Fibroblast of villous mesenchyme (primary cell): ENCODE data around the gene LRP5. TPM values are rescaled to one million over a fixed set of nuclear protein-coding genes. Genes with fewer than 3 reads are reported as not detected.

Experiments
- DNase-seq: peaks from one replicate; pipeline ENCODE4 v3.0.0-alpha.2; 2010; ENCODE audit warnings: low read depth
- H3K4me3 ChIP-seq: 2 replicates; pipeline ENCODE4 v1.5.1; 2011; ENCODE audit warnings: low read depth, mild to moderate bottlenecking, low read length
- CTCF ChIP-seq: IDR thresholded peaks from 2 replicates; pipeline ENCODE4 v1.5.1; 2012; ENCODE audit warnings: low read depth, mild to moderate bottlenecking, low read length; ENCODE audit not compliant: insufficient read depth
- total RNA-seq: library from RNA; depleted of rRNA; stranded (reverse); fragments of >200 nt; gene quantifications from 2 replicates; pipeline ENCODE4 v1.2.3, GENCODE V29; 2012

LRP5 gene
- total RNA-seq, 1 donor, result 31.5 TPM

- no peak for DNase-seq
- no peak for TF ChIP-seq CTCF
- H3K4me3 ChIP-seq, result no peak overlapping the region
These were observed 13.0 kb downstream of the LRP5 start for GRCh38 chr11:68325183-68325906.

DNA sequence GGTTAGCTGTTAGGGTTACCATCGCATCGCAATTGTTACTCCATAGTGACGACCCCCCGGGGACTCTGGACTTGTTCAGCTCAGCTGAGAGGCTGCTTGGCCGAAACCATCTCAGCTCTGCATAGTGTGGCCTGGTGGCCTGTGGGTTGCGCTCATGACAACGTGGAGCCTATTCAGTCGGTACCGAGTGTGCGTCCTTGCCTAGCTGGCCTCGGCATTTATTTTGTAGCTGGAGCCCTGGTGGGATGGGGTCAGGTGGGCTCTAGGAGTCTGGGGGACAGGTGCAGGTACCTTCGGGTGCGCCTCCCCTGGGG, 13.5 kb downstream of the LRP5 start:
- no peak overlapping the region for H3K4me3 ChIP-seq
- no peak for DNase-seq
- TF ChIP-seq CTCF, result no peak

GRCh38 chr11:68326334-68327215, 14.2 kb downstream of the LRP5 start:
- no peak overlapping the region for H3K4me3 ChIP-seq
- DNase-seq, result no peak
- no peak for TF ChIP-seq CTCF

GRCh38 chr11:68327586-68328370, 15.4 kb downstream of the LRP5 start:
- no peak for TF ChIP-seq CTCF
- no peak for DNase-seq
- H3K4me3 ChIP-seq, result no peak overlapping the region

GRCh38 chr11:68328374-68329091, 16.1 kb downstream of the LRP5 start:
- no peak for DNase-seq
- TF ChIP-seq CTCF, result no peak
- no peak overlapping the region for H3K4me3 ChIP-seq

DNA sequence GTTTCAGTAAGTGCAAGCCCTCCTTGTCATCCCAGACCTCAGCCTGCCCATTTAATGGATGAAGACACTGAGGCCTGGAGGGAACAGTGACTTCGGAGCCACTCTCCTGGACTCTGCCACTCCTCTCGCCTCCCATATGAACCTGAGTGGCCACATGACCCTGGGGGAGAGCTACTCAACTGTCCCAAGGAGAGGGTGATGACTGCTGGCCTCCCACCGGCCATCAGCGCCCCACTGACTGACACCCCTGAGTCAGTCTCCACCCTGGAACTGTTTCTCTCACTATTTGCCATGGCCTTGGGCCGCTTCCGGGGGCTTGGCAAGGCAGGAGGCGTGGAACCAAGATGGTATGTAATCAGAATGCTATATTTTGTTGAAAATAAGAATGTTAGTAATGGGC, 17.1 kb downstream of the LRP5 start:
- no peak overlapping the region for H3K4me3 ChIP-seq
- DNase-seq, result no peak
- TF ChIP-seq CTCF, result no peak
